ENCODE results near the gene CSPG5.

DNA sequence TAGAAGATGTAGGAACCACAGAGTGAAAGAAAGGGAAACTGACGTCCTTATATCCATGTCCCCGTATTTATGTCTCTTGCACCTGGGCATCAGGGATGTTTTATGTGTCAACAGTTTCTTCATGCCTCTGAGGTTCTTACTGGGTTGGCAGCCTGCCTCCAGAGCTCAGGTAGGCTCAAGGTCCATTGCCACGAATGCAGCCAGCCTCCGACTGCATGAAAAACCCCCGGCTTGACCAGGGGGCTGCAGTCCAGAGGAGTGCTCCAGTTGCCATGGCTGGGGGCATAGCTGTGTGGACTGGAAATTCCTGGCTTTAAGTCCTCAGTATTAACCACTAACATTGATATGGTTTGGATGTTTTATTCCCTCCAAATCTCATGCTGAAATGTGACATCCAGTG, 2.8 kb upstream of the CSPG5 start:
- TF ChIP-seq POLR2A (IDR thresholded peaks at IDR 0.05), result no peak
- TF ChIP-seq, protein P1, sequence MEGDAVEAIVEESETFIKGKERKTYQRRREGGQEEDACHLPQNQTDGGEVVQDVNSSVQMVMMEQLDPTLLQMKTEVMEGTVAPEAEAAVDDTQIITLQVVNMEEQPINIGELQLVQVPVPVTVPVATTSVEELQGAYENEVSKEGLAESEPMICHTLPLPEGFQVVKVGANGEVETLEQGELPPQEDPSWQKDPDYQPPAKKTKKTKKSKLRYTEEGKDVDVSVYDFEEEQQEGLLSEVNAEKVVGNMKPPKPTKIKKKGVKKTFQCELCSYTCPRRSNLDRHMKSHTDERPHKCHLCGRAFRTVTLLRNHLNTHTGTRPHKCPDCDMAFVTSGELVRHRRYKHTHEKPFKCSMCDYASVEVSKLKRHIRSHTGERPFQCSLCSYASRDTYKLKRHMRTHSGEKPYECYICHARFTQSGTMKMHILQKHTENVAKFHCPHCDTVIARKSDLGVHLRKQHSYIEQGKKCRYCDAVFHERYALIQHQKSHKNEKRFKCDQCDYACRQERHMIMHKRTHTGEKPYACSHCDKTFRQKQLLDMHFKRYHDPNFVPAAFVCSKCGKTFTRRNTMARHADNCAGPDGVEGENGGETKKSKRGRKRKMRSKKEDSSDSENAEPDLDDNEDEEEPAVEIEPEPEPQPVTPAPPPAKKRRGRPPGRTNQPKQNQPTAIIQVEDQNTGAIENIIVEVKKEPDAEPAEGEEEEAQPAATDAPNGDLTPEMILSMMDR (IDR thresholded peaks at IDR 0.05), result no peak
